CD4-positive, alpha-beta T cell (primary cell): ENCODE results near the gene GCLM. TPM values are rescaled to one million over a fixed set of nuclear protein-coding genes. Genes with fewer than 3 reads are reported as not detected.
A peak's percentile ranks its signal among the peaks of the same experiment; 100 is the strongest.

ENCODE experiments used
- ATAC-seq: fragments of 200-7000 bp; cut with Tn5 transposase; one replicate; pipeline ENCODE4 v1.10.0; 2022; ENCODE audit warnings: mild to moderate bottlenecking; ENCODE audit not compliant: poor library complexity
- CTCF ChIA-PET: fragments of 350-600 bp; sonication (Branson Sonifier 250); formaldehyde crosslinking; loops from one replicate; lab custom pipeline; 2021; ENCODE audit warnings: antibody characterized with exemption, inconsistent platforms; lab: Charles Lee
- POLR2A ChIA-PET: fragments of 350-600 bp; sonication (Branson Sonifier 250); formaldehyde crosslinking; loops from one replicate; lab custom pipeline; 2021; ENCODE audit warnings: antibody characterized with exemption, inconsistent platforms; lab: Charles Lee
- DNase-seq, 14 experiments: peaks; one replicate each; pipeline ENCODE4 v3.0.0-alpha.2; 2013 to 2020; ENCODE audit warnings: mixed read lengths in 2 of 14
- H3K27ac ChIP-seq, 2 donors: one replicate each; pipeline versions ENCODE4 v1.5.1 to v1.7.0; 2013; ENCODE audit warnings: low read length in 2 of 2, low read depth in 1 of 2, mild to moderate bottlenecking in 1 of 2
- H3K27me3 ChIP-seq, 2 experiments: 1 replicate in 1 of 2; 2 replicates in 1 of 2; pipeline versions ENCODE4 v1.6.1 to v1.7.0; 2013; ENCODE audit warnings: low read length in 2 of 2, control low read depth in 1 of 2, mild to moderate bottlenecking in 1 of 2, moderate library complexity in 1 of 2; ENCODE audit not compliant: insufficient read depth in 2 of 2, control insufficient read depth in 1 of 2
- H3K36me3 ChIP-seq: one replicate; pipeline ENCODE4 v1.6.1; 2013; ENCODE audit warnings: low read length, control low read depth; ENCODE audit not compliant: insufficient read depth
- H3K4me1 ChIP-seq: one replicate; pipeline ENCODE4 v1.6.1; 2013; ENCODE audit warnings: low read length, control low read depth; ENCODE audit not compliant: insufficient read depth
- H3K4me3 ChIP-seq: one replicate; pipeline ENCODE4 v1.5.1; 2013; ENCODE audit warnings: mild to moderate bottlenecking, low read length, moderate library complexity
- H3K9me3 ChIP-seq, 2 experiments: 1 replicate in 1 of 2; 2 replicates in 1 of 2; pipeline versions ENCODE4 v1.6.1 to v1.7.0; 2013; ENCODE audit warnings: low read length in 2 of 2, mild to moderate bottlenecking in 2 of 2, control low read depth in 1 of 2, moderate library complexity in 1 of 2; ENCODE audit not compliant: control insufficient read depth in 1 of 2, insufficient read depth in 1 of 2
- H3K27ac Mint-ChIP-seq: one replicate; pipeline ENCODE4 v1.8.0; 2020; ENCODE audit warnings: mixed read lengths
- H3K27me3 Mint-ChIP-seq: one replicate; pipeline ENCODE4 v1.8.0; 2021; ENCODE audit warnings: mixed read lengths
- H3K36me3 Mint-ChIP-seq: one replicate; pipeline ENCODE4 v1.8.0; 2021; ENCODE audit warnings: low read depth, mixed read lengths
- H3K4me1 Mint-ChIP-seq: one replicate; pipeline ENCODE4 v1.8.0; 2021; ENCODE audit warnings: low read depth, mixed read lengths
- H3K4me3 Mint-ChIP-seq: one replicate; pipeline ENCODE4 v1.8.0; 2020; ENCODE audit warnings: mild to moderate bottlenecking, mixed read lengths
- H3K9me3 Mint-ChIP-seq: one replicate; pipeline ENCODE4 v1.8.0; 2020; ENCODE audit warnings: mixed read lengths
- intact Hi-C, 2 experiments: fragments of 100-400 bp; cut with DNase I in 1 of 2; cut with micrococcal nuclease in 1 of 2; formaldehyde crosslinking; loops; one replicate each; pipeline versions ENCODE4 v1.15.1 to v1.9.0; 2023 to 2025; cut with DNase I, micrococcal nuclease
- total RNA-seq, 174 experiments: library from RNA in 2 of 174; stranded (reverse) in 2 of 174; gene quantifications; one replicate each; pipeline ENCODE4 v1.2.3 and lab custom pipeline; 2021 to 2026
- TF ChIP-seq, protein P1 (sequence below): fragments of 200-600 bp; IDR thresholded peaks from one replicate; pipeline ENCODE4 v1.8.0; 2022; ENCODE audit warnings: antibody characterized with exemption, mild to moderate bottlenecking

Gene GCLM
- total RNA-seq, 2 experiments from 2014 or later = 6.1 to 6.8 TPM

GRCh38 chr1:93878501-93878888, 30.7 kb downstream of the GCLM start:
- Histone ChIP-seq H3K4me1 (peaks cover 26% of the 10 kb centered on the region), H3K27ac (peak overlapping the region; percentile 85 to 94), H3K4me3 (peak overlapping the region; percentile 91), H3K9me3 (no peaks in the 10 kb centered on the region), H3K36me3 (peaks cover 43% of the 10 kb centered on the region), H3K27me3 (no peaks in the 10 kb centered on the region)
- TF ChIP-seq, protein P1, sequence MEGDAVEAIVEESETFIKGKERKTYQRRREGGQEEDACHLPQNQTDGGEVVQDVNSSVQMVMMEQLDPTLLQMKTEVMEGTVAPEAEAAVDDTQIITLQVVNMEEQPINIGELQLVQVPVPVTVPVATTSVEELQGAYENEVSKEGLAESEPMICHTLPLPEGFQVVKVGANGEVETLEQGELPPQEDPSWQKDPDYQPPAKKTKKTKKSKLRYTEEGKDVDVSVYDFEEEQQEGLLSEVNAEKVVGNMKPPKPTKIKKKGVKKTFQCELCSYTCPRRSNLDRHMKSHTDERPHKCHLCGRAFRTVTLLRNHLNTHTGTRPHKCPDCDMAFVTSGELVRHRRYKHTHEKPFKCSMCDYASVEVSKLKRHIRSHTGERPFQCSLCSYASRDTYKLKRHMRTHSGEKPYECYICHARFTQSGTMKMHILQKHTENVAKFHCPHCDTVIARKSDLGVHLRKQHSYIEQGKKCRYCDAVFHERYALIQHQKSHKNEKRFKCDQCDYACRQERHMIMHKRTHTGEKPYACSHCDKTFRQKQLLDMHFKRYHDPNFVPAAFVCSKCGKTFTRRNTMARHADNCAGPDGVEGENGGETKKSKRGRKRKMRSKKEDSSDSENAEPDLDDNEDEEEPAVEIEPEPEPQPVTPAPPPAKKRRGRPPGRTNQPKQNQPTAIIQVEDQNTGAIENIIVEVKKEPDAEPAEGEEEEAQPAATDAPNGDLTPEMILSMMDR = no peak
- H3K9me3 Mint-ChIP-seq = no peaks in the 10 kb centered on the region
- H3K27ac Mint-ChIP-seq = peak overlapping the region; percentile 98
- intact Hi-C loops = loop anchor here (2.0 to 10.0 kb wide), 5 partner anchors 30 to 1044 kb away; partner anchors contain the start of genes GCLM (in 1 of the 2) and RPL5 (in 1 of the 2)
- no peaks in the 10 kb centered on the region for H3K27me3 Mint-ChIP-seq
- CTCF ChIA-PET = interaction anchor here (1.2 to 3.5 kb wide), 7 partner anchors 9 to 65 kb away, joined by 3 to 16 read pairs (median 4); partner anchors contain the start of gene GCLM
- peaks cover 47% of the 10 kb centered on the region for H3K4me1 Mint-ChIP-seq
- H3K4me3 Mint-ChIP-seq = peak overlapping the region; percentile 100
- POLR2A ChIA-PET = interaction anchor here (0.6 to 2.5 kb wide), 13 partner anchors 9 to 1620 kb away, joined by 3 to 70 read pairs (median 6); partner anchors contain the start of genes ALG14, DR1, GCLM and RPL5
- ATAC-seq = peak; percentile 49
- peaks cover 55% of the 10 kb centered on the region for H3K36me3 Mint-ChIP-seq
- peak; percentile 26 to 82 (median 49) for DNase-seq

GRCh38 chr1:93877529-93877928, 31.7 kb downstream of the GCLM start:
- H3K4me1 Mint-ChIP-seq = peaks cover 47% of the 10 kb centered on the region
- POLR2A ChIA-PET = interaction anchor here (0.8 to 2.5 kb wide), 3 partner anchors 29 to 32 kb away, joined by 3 to 22 read pairs (median 6); partner anchors contain the start of gene GCLM

DNA sequence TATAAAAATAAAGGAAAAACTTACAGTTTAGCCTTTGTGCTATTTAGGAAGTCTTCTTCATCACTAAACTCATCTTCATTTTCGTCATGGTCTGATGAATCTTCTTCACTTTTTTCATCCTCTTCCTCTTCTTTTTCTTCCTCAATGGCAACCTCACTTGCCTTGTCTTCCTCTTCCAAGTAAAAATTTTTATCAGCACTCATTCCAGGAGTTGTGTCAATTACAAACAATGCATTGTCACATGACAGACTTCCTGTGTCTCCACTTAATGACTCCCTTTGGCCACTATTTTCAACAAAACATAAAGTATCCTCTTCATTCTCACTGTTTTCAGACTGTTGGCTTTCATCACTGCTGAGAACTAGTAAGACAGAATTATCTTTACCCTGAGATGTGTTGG, 33.0 kb downstream of the GCLM start:
- peaks cover 47% of the 10 kb centered on the region for H3K4me1 Mint-ChIP-seq
- peaks cover 77% of the 10 kb centered on the region for H3K36me3 Mint-ChIP-seq
- H3K27ac Mint-ChIP-seq = peak overlapping the region; percentile 98
- intact Hi-C loops = loop anchor here (5.0 to 10.0 kb wide), 4 partner anchors 34 to 1041 kb away; partner anchors contain the start of gene RPL5 (in 1 of the 2)
- ATAC-seq = no peak
- no peak for DNase-seq
- TF ChIP-seq, protein P1 = no peak
- ChIA-PET POLR2A (no interaction called here), CTCF (no interaction called here)
- H3K9me3 ChIP-seq = no peaks in the 10 kb centered on the region
- H3K4me3 Mint-ChIP-seq = peak overlapping the region; percentile 100
- peaks cover 26% of the 10 kb centered on the region for H3K4me1 ChIP-seq
- H3K27me3 Mint-ChIP-seq = no peaks in the 10 kb centered on the region
- H3K9me3 Mint-ChIP-seq = no peaks in the 10 kb centered on the region
- H3K36me3 ChIP-seq = peaks cover 65% of the 10 kb centered on the region
- no peaks in the 10 kb centered on the region for H3K27me3 ChIP-seq
- H3K4me3 ChIP-seq = no peak overlapping the region
- no peak overlapping the region for H3K27ac ChIP-seq

More at GRCh38 chr1:93877529-93877928, 31.7 kb downstream of the GCLM start:
- ATAC-seq (no peak), DNase-seq (no peak)
- Histone ChIP-seq H3K27ac (peak overlapping the region; percentile 85 to 94), H3K27me3 (no peaks in the 10 kb centered on the region), H3K4me1 (peaks cover 26% of the 10 kb centered on the region), H3K9me3 (no peaks in the 10 kb centered on the region), H3K36me3 (peaks cover 52% of the 10 kb centered on the region), H3K4me3 (peak overlapping the region; percentile 91)
- Mint-ChIP-seq H3K4me3 (peak overlapping the region; percentile 100), H3K9me3 (no peaks in the 10 kb centered on the region), H3K27ac (peak overlapping the region; percentile 98), H3K27me3 (no peaks in the 10 kb centered on the region), H3K36me3 (peaks cover 64% of the 10 kb centered on the region)
- intact Hi-C loops = loop anchor here (5.0 to 10.0 kb wide), 4 partner anchors 35 to 1043 kb away; partner anchors contain the start of gene RPL5 (in 1 of the 2)
- CTCF ChIA-PET = interaction anchor here (1.2 to 3.5 kb wide), 3 partner anchors 25 to 33 kb away, joined by 3 to 16 read pairs (median 4); partner anchors contain the start of gene GCLM
- TF ChIP-seq, protein P1 = no peak
